Muscle layer of duodenum (tissue), 2 donors: ENCODE results near the gene PRTG.
A peak's percentile ranks its signal among the peaks of the same experiment; 100 is the strongest.

Source experiments
- H3K27ac ChIP-seq: one replicate; pipeline ENCODE4 v1.7.0; 2013; ENCODE audit warnings: mild to moderate bottlenecking, low read length
- H3K27me3 ChIP-seq: one replicate; pipeline ENCODE4 v1.7.0; 2013; ENCODE audit warnings: low read depth, mild to moderate bottlenecking, control low read depth, low read length
- H3K36me3 ChIP-seq, 2 donors: one replicate each; pipeline ENCODE4 v1.7.0; 2013; ENCODE audit warnings: low read length in 2 of 2, control low read depth in 1 of 2, mild to moderate bottlenecking in 1 of 2; ENCODE audit not compliant: insufficient read depth in 2 of 2, control insufficient read depth in 1 of 2
- H3K4me1 ChIP-seq, 2 donors: one replicate each; pipeline ENCODE4 v1.7.0; 2013; ENCODE audit warnings: low read length in 2 of 2, mild to moderate bottlenecking in 2 of 2, control low read depth in 1 of 2, moderate library complexity in 1 of 2; ENCODE audit not compliant: insufficient read depth in 2 of 2, control insufficient read depth in 1 of 2
- H3K4me3 ChIP-seq, 2 donors: one replicate each; pipeline ENCODE4 v1.7.0; 2013; ENCODE audit warnings: low read length in 2 of 2, low read depth in 1 of 2, mild to moderate bottlenecking in 1 of 2
- H3K9me3 ChIP-seq, 2 donors: one replicate each; pipeline ENCODE4 v1.7.0; 2013; ENCODE audit warnings: low read length in 2 of 2, control low read depth in 1 of 2, mild to moderate bottlenecking in 1 of 2; ENCODE audit not compliant: control insufficient read depth in 1 of 2
- donor health status: healthy.

The PRTG gene

GRCh38 chr15:55588070-55588814, 154.7 kb downstream of the PRTG start, which contains the start of gene PYGO1:
PYGO1 (minus strand) TSS chr15:55588345; CDS start chr15:55587883, 462 bp downstream.
- no peaks in the 10 kb centered on the region for H3K36me3 ChIP-seq
- peak within 1 kb of the TSS; percentile 51 for H3K27ac ChIP-seq
- peak within 1 kb of the TSS; percentile 66 to 74 for H3K4me3 ChIP-seq
- no peaks in the 10 kb centered on the region for H3K9me3 ChIP-seq
- H3K4me1 ChIP-seq: peaks cover 0 to 8% of the 10 kb centered on the region in 2 donors
- peaks cover 6% of the 10 kb centered on the region for H3K27me3 ChIP-seq

DNA sequence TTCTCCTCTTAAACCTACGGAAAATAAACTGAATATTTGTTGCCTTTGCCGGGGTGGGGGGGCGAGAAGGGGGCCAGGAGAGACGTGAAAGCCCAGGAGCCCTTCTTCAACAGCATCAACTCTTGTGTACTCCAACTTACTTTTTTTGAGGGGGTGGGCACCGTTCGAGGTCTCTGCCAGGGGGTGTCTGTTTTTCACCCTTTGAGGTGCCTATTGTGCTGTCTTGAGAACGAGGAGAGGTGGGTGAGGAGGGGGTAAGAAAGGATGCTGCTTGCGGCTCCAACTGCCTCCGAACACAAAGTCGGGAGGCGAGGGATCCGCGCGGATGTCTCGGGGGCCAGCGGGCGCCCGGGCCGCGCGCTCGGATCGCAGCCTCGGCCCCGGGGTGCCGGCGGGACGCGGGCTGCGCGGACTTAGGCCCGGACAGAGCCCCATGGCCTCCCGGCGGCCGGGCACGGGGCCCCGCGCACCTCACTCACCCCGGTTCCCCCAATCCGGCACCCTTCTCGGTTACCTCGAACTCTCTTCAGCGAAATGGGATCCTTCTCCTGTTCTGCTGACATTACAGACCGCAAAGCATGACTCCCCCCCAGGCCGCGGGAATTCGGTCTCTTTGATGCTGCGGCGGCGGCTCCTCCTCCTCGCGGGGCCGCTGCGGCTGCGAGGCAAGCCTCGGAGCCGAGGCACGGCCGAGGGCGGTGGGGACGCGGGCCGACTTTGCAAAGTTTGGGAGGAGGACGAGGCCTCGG, 155.5 kb downstream of the PRTG start:
- Histone ChIP-seq H3K4me1 (peaks cover 0 to 8% of the 10 kb centered on the region in 2 donors), H3K27me3 (peaks cover 6% of the 10 kb centered on the region), H3K9me3 (no peaks in the 10 kb centered on the region), H3K36me3 (no peaks in the 10 kb centered on the region), H3K27ac (no peak overlapping the region), H3K4me3 (peak overlapping the region; percentile 45 to 74)

- no peak overlapping the region for H3K27ac ChIP-seq
- peaks cover 6% of the 10 kb centered on the region for H3K27me3 ChIP-seq
- peak overlapping the region; percentile 45 to 74 for H3K4me3 ChIP-seq
- no peaks in the 10 kb centered on the region for H3K9me3 ChIP-seq
- no peaks in the 10 kb centered on the region for H3K36me3 ChIP-seq
- H3K4me1 ChIP-seq: peaks cover 0 to 8% of the 10 kb centered on the region in 2 donors
These were observed 156.1 kb downstream of the PRTG start for GRCh38 chr15:55586808-55587207.

DNA sequence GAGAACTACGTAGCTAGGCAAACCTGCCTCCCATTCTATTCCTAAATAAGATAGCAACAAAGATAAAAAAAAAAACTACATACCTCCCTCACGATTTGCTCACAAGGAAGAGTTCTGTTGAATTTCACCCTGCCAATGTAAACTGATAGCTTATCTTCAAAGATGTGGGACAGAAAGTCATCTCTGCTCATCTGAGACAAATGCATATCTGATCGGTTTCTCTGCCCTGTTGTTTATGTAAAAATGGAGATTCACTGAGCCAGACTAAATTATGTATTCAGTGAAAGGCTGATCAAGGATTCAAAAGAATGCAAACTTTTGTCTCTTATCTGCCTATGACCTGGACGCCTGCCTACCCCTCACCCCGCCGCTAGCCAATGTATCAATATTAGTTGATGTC, 166.0 kb downstream of the PRTG start:
- H3K36me3 ChIP-seq: no peaks in the 10 kb centered on the region
- H3K27ac ChIP-seq: no peak overlapping the region
- no peak overlapping the region for H3K4me3 ChIP-seq
- no peaks in the 10 kb centered on the region for H3K9me3 ChIP-seq
- H3K4me1 ChIP-seq: no peaks in the 10 kb centered on the region
- H3K27me3 ChIP-seq: no peaks in the 10 kb centered on the region

GRCh38 chr15:55574096-55574495, 168.9 kb downstream of the PRTG start:
- no peaks in the 10 kb centered on the region for H3K36me3 ChIP-seq
- no peaks in the 10 kb centered on the region for H3K4me1 ChIP-seq
- H3K9me3 ChIP-seq: no peaks in the 10 kb centered on the region
- H3K4me3 ChIP-seq: no peak overlapping the region
- H3K27ac ChIP-seq: no peak overlapping the region
- H3K27me3 ChIP-seq: no peaks in the 10 kb centered on the region

DNA sequence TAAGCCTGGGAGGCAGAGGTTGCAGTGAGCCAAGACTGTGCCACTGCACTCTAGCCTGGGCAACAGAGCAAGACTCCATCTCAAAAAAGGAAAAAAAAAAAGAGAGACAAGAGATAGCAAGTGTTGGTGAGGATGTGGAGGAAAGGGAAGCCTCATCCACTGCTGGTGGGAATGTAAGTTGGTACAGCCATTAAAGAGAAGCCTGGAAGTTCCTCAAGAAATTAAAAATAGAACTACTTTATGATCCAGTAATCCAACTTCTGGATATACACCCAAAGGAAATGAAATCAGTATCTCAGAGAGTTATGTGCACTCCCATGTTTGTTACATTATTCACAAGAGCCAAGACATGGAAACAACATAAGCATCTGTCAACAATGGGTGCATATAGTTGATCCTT, 169.7 kb downstream of the PRTG start:
- H3K27me3 ChIP-seq: no peaks in the 10 kb centered on the region
- H3K4me3 ChIP-seq: no peak overlapping the region
- no peaks in the 10 kb centered on the region for H3K36me3 ChIP-seq
- no peak overlapping the region for H3K27ac ChIP-seq
- H3K9me3 ChIP-seq: no peaks in the 10 kb centered on the region
- H3K4me1 ChIP-seq: no peaks in the 10 kb centered on the region

DNA sequence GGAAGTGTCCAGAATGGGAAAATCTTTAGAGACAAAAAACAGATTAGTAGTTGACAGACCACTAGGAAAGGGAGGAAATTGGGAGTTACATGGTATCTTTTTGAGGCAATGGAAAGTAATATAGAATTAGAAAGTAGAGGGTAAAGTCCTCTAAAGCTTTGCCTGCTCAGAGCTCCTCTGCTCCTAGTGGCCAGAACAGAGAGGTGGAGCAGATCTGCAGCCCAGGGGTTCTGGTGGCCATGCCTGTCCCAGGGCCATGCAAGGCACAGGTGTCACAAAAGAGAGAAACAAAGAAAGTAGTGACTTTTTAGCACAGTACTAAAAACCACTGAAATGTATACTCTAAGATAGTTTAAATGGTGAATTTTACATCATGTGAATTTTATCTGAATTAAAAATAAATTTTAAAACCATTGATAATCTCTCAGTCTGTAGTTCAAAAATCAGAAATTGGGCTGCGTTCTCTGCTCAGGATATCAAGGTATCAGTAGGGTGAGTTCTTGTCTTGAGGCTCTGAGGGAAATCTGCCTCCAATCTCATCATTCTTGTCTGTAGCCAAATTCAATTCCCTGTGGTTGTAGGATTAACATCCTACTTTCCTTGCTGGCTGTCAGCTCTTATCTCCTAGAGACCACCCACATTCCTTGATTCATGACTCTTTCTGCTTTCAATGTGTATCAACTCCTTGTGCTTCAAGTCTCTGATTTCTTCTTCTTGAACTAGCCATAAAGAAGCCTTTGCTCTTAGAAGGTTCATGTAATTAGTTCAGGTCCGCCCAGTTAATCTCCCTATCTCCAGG, 178.4 kb downstream of the PRTG start:
- no peaks in the 10 kb centered on the region for H3K4me1 ChIP-seq

DNA sequence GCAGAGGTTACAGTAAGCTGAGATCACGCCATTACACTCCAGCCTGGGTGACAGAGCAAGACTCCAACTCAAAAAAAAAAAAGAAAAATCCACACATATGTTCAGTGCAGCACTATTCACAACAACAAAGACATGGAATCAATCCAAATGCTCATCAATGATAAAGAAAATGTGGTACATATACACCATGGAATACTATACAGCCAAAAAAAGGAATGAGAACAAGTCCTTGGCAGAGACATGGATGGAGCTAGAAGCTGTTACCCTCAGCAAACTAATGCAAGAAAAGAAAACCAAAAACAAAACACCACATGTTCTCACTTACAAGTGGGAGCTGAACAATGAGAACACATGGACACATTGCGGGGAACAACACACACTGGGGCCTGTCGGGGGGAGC, 180.4 kb downstream of the PRTG start:
- no peaks in the 10 kb centered on the region for H3K27me3 ChIP-seq
- no peak overlapping the region for H3K27ac ChIP-seq
- no peaks in the 10 kb centered on the region for H3K4me1 ChIP-seq

More for the DNA sequence above, 178.4 kb downstream of the PRTG start:
- H3K36me3 ChIP-seq: no peaks in the 10 kb centered on the region
- no peak overlapping the region for H3K27ac ChIP-seq
- H3K4me3 ChIP-seq: no peak overlapping the region
- no peaks in the 10 kb centered on the region for H3K27me3 ChIP-seq
- peaks cover 0 to 5% of the 10 kb centered on the region in 2 donors for H3K9me3 ChIP-seq

More for the DNA sequence above, 180.4 kb downstream of the PRTG start:
- Histone ChIP-seq H3K36me3 (no peaks in the 10 kb centered on the region), H3K4me3 (no peak overlapping the region), H3K9me3 (peaks cover 0 to 5% of the 10 kb centered on the region in 2 donors)
